ENCODE results near the gene LIN7C. TPM values are rescaled to one million over a fixed set of nuclear protein-coding genes. Genes with fewer than 3 reads are reported as not detected.
A peak's percentile ranks its signal among the peaks of the same experiment; 100 is the strongest.

Gene LIN7C
- total and polyA plus RNA-seq, 12 donors = 3.4 to 22.3 (median 16.4) TPM

GRCh38 chr11:27487706-27488105 lies 18.9 kb downstream of the LIN7C start:
- Histone ChIP-seq H3K4me3 (no peak overlapping the region), H3K27me3 (no peaks in the 10 kb centered on the region), H3K36me3 (peaks cover 0 to 37% (median 8%) of the 10 kb centered on the region in 9 donors), H3K4me1 (no peaks in the 10 kb centered on the region), H3K27ac (no peak overlapping the region), H3K9me3 (no peaks in the 10 kb centered on the region)
- ATAC-seq (no peak), DNase-seq (no peak)
- WGBS, 2 donors = 59 to 63% methylated on average over 6 of the region's 6 CpGs
- intact Hi-C loops (cut with DNase I) = loop anchor here in 9 of 10 donors (2.0 to 10.0 kb wide), 8 partner anchors 123 to 733 kb away; partner anchors contain the start of gene CCDC34 (in 2 of the 9)
- no peak for TF ChIP-seq CTCF (IDR thresholded peaks at IDR 0.05)

- intact Hi-C loops (cut with DNase I) = loop anchor here (1.0 to 10.0 kb wide), 9 partner anchors 121 to 731 kb away; partner anchors contain the start of gene CCDC34 (in 2 of the 10)
These were observed 20.4 kb downstream of the LIN7C start for GRCh38 chr11:27485930-27486773.

GRCh38 chr11:27482793-27483192 lies 23.8 kb downstream of the LIN7C start:
- 90 to 91% methylated on average over 2 of the region's 2 CpGs for WGBS, 2 donors

More at GRCh38 chr11:27485930-27486773, 20.4 kb downstream of the LIN7C start:
- H3K27ac ChIP-seq = no peak overlapping the region
- peak; percentile 76 to 94 (median 89) for TF ChIP-seq CTCF (IDR thresholded peaks at IDR 0.05)
- ATAC-seq (peak in 7 of 8 donors; percentile 31 to 59 (median 49)), DNase-seq (peak in 1 of 2 donors; percentile 45)
- H3K4me3 ChIP-seq = no peak overlapping the region
- H3K4me1 ChIP-seq = no peaks in the 10 kb centered on the region
- H3K36me3 ChIP-seq = peaks cover 0 to 21% (median 6%) of the 10 kb centered on the region in 9 donors
- no peaks in the 10 kb centered on the region for H3K9me3 ChIP-seq
- H3K27me3 ChIP-seq = no peaks in the 10 kb centered on the region
- 41 to 46% methylated on average over 4 of the region's 4 CpGs for WGBS, 2 donors

More at GRCh38 chr11:27482793-27483192, 23.8 kb downstream of the LIN7C start:
- no peaks in the 10 kb centered on the region for H3K9me3 ChIP-seq
- no peaks in the 10 kb centered on the region for H3K36me3 ChIP-seq
- no peak for DNase-seq
- H3K4me1 ChIP-seq = no peaks in the 10 kb centered on the region
- intact Hi-C loops (cut with DNase I) = loop anchor here in 5 of 10 donors (1.0 to 10.0 kb wide), 5 partner anchors 118 to 728 kb away; partner anchors contain the start of gene CCDC34 (in 1 of the 5)
- H3K4me3 ChIP-seq = no peak overlapping the region
- no peak overlapping the region for H3K27ac ChIP-seq
- ATAC-seq = no peak
- no peaks in the 10 kb centered on the region for H3K27me3 ChIP-seq
- TF ChIP-seq CTCF (IDR thresholded peaks at IDR 0.05) = no peak

Data from heart right ventricle (tissue), 16 donors.